Ovary (tissue), 9 donors: Measurements from ENCODE around the gene MPV17L2. TPM values are rescaled to one million over a fixed set of nuclear protein-coding genes. Genes with fewer than 3 reads are reported as not detected.

ENCODE experiments used
- DNase-seq, 5 donors: peaks; one replicate each; pipeline ENCODE4 v3.0.0-alpha.2; 2019 to 2020
- H3K27ac ChIP-seq, 2 donors: fragments of 200-600 bp; one replicate each; pipeline versions ENCODE4 v1.5.1 to v1.8.0; 2019 to 2022
- H3K27me3 ChIP-seq: fragments of 200-600 bp; one replicate; pipeline ENCODE4 v1.8.0; 2022
- H3K36me3 ChIP-seq: fragments of 200-600 bp; sonication (generic); one replicate; pipeline ENCODE4 v1.5.1; 2019
- H3K4me1 ChIP-seq: one replicate; pipeline ENCODE4 v1.8.1; 2013; ENCODE audit warnings: mild to moderate bottlenecking, moderate library complexity; ENCODE audit not compliant: insufficient read depth
- H3K4me3 ChIP-seq: fragments of 200-600 bp; sonication (generic); one replicate; pipeline ENCODE4 v1.5.1; 2017
- H3K9me3 ChIP-seq, 2 donors: fragments of 200-600 bp in 1 of 2; sonication (generic) in 1 of 2; one replicate each; pipeline versions ENCODE4 v1.5.1 to v1.8.1; 2013 to 2019; ENCODE audit warnings: mild to moderate bottlenecking in 1 of 2, moderate library complexity in 1 of 2
- EP300 ChIP-seq: sonication (generic); formaldehyde crosslinking; IDR thresholded peaks from one replicate; pipeline ENCODE4 v1.6.1; 2017; ENCODE audit warnings: antibody characterized with exemption
- POLR2A ChIP-seq: fragments of 450-650 bp; IDR thresholded peaks from one replicate; pipeline ENCODE4 v1.6.1; 2017; ENCODE audit warnings: antibody characterized with exemption, mild to moderate bottlenecking, moderate library complexity
- WGBS, 3 donors: extraction: QIAGEN DNeasy Blood & Tissue Kit in 1 of 3; methylation state at CpG; one replicate each; pipeline versions ENCODE4 v1.1.5 to v1.1.7; 2013 to 2017; 5-methylcytosine and 5-hydroxymethylcytosine counted together
- intact Hi-C, 4 donors: fragments of 100-400 bp; cut with DNase I; formaldehyde crosslinking; loops; one replicate each; pipeline versions ENCODE4 v1.11.0 to v1.15.1; 2022 to 2023
- polyA plus RNA-seq, 2 donors: library from polyadenylated mRNA; stranded (reverse); fragments of 200-250 nt in 1 of 2; fragments of 350-450 nt in 1 of 2; fragmentation: Illumina TruSeq in 1 of 2; extraction: RNeasy Lipid Tissue Mini Kit (QIAGEN cat#74804) in 1 of 2; gene quantifications; one replicate each; pipeline ENCODE4 v1.2.3, GENCODE V29; 2013 to 2014
- total RNA-seq, 7 donors: library from RNA; depleted of rRNA in 2 of 7; stranded (reverse); fragments of >200 nt in 2 of 7; fragmentation: NEBNext Ultra II Directional in 3 of 7; extraction: Animal tissue kit (Norgen Biotek cat#: 25700) in 3 of 7; gene quantifications; one replicate each; pipeline versions ENCODE4 v1.1.0 to v1.2.4, GENCODE V29; 2016 to 2023
- TF ChIP-seq, protein P1 (sequence below), 3 donors: fragments of 450-650 bp in 2 of 3; fragments of 200-600 bp in 1 of 3; IDR thresholded peaks; one replicate each; pipeline versions ENCODE4 v1.5.1 to v1.8.0; 2016 to 2022; ENCODE audit warnings: antibody characterized with exemption in 3 of 3, mild to moderate bottlenecking in 1 of 3
- donor health status: DM: no; HTN: no; CAD: no; lungs with moderate emphysema.
- donor health status: DM: no; HTN: no; CAD: no.
- donor health status: Bipolar disorder and iron deficiency.
- donor health status: DM: yes; HTN: yes; CAD: no.
- donor health status: DM: no; HTN: no; CAD: no.
- donor health status: DM: yes; HTN: yes; CAD: no.

MPV17L2 gene
- total and polyA plus RNA-seq, 9 donors, result 3.5 to 15.2 (median 8.6) TPM

DNA sequence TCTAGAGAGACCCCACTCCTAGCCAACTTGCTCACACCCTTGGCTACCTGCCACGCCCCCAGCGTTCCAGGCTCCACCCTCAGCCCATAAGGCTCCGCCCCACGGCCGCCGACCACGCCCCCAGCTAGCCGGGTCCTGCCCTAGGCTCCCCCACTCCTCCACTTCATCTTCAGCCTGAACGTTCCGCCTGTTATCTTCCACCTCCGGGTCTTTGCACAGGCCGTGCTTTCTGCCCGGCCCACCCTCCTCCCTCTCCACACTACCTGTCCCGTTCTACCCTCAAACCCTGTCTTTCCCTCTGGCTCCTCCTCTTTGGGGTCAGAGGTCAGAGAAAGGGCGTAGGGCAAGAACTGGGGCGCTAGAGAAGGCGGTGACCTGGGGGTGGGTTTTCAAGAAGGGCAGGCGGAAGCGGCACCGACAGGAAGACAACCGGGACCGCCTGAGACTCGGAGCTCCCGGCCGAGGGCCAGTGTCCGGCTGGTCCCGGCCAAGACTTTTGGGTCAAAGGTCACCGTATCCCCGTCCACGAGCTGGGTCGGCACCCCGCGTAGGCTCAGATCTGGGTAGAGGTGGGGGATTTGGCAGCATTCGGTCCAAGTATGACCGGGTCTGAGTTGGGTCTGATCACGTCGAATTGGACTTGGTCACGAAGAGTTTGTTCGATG lies 31.0 kb downstream of the MPV17L2 start:
- TF ChIP-seq POLR2A (no peak), EP300 (no peak)
- TF ChIP-seq, protein P1, sequence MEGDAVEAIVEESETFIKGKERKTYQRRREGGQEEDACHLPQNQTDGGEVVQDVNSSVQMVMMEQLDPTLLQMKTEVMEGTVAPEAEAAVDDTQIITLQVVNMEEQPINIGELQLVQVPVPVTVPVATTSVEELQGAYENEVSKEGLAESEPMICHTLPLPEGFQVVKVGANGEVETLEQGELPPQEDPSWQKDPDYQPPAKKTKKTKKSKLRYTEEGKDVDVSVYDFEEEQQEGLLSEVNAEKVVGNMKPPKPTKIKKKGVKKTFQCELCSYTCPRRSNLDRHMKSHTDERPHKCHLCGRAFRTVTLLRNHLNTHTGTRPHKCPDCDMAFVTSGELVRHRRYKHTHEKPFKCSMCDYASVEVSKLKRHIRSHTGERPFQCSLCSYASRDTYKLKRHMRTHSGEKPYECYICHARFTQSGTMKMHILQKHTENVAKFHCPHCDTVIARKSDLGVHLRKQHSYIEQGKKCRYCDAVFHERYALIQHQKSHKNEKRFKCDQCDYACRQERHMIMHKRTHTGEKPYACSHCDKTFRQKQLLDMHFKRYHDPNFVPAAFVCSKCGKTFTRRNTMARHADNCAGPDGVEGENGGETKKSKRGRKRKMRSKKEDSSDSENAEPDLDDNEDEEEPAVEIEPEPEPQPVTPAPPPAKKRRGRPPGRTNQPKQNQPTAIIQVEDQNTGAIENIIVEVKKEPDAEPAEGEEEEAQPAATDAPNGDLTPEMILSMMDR (IDR thresholded peaks at IDR 0.05), result no peak
- H3K36me3 ChIP-seq, result no peaks in the 10 kb centered on the region
- peak in 4 of 5 donors; percentile 43 to 75 (median 69) for DNase-seq
- peaks cover 4% of the 10 kb centered on the region for H3K27me3 ChIP-seq
- no peaks in the 10 kb centered on the region for H3K9me3 ChIP-seq
- whole genome bisulfite sequencing, 3 donors, result 3 to 4% (median 3%) methylated on average over 39 of the region's 39 CpGs
- peak overlapping the region; percentile 34 for H3K4me3 ChIP-seq
- H3K4me1 ChIP-seq, result peaks cover 6% of the 10 kb centered on the region
- H3K27ac ChIP-seq, result no peak overlapping the region
- intact Hi-C loops, result loop anchor here in 1 of 4 donors (10.0 kb wide), 1 partner anchor 69 kb away; the partner anchor contains the start of gene PIK3R2

DNA sequence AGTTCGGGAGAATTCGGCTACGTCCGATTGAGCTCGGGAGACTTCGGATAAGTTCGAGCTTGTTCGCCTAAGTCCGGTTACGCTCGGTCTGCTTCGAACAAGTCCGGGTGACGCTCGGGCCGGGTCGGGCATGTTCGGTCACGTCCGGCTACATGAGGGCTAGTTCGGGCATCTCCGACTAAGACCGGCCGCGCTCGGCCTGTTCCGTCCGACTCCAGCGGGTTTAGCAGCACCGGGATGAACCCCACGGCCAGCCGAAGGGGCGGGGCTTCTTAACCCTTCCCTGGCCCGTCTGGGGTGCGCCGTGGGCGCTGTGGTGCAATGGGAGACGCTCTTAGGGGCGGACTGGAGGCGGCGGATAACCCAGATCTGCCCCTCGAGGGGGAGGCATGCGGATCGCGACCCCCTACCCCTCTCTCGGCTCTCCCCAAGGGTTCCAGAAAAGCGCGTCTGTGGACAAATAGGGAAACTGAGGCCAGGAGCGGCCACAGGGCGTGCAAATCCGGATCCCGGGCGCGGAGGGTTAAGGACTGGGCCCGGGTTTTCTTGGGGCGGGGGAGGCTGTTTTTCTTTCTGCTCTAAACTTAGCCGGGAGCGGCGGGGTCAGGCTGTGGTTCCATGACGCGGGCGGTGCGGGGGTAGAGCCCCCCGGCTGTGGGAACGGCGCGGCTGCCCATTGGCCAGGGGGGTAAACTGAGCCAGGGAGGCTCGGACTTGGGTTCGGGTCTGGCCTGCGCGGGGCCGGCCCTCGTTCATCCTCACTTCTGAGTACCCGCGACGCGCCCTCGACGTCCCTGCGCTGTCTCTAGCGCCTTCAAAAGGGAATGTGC lies 31.7 kb downstream of the MPV17L2 start:
- intact Hi-C loops, result loop anchor here in 1 of 4 donors (10.0 kb wide), 1 partner anchor 70 kb away; the partner anchor contains the start of gene PIK3R2
- 1 to 2% (median 1%) methylated on average over 69 to 81 of the region's 81 CpGs for WGBS, 3 donors
- peak; percentile 98 to 99 (median 99) for DNase-seq
- H3K4me3 ChIP-seq, result peak overlapping the region; percentile 34
- peaks cover 4% of the 10 kb centered on the region for H3K27me3 ChIP-seq
- no peaks in the 10 kb centered on the region for H3K9me3 ChIP-seq
- H3K27ac ChIP-seq, result peak overlapping the region in 1 of 2 donors; percentile 51
- TF ChIP-seq, protein P1 (IDR thresholded peaks at IDR 0.05), result no peak
- H3K4me1 ChIP-seq, result peaks cover 6% of the 10 kb centered on the region
- no peaks in the 10 kb centered on the region for H3K36me3 ChIP-seq

DNA sequence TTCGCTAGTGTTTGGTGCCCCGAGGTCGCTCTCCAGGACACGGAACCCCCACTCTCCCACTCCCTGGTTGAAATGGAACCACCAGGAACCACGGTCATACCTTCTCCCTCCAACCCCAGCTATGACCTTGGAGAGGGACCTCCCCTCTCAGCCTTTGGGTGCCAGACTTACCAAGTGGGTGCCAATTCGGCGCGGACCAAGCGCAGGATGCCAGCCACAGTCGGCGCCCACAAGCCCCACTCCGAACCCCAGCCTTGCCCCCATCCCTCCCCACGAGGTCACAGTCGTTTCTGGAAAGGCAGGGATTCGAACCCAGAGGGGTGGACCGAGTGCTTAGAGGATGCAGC lies 32.3 kb downstream of the MPV17L2 start:
- H3K9me3 ChIP-seq, result no peaks in the 10 kb centered on the region
- peaks cover 4% of the 10 kb centered on the region for H3K27me3 ChIP-seq
- TF ChIP-seq EP300, result no peak
- TF ChIP-seq, protein P1 (IDR thresholded peaks at IDR 0.05), result no peak
- no peak for TF ChIP-seq POLR2A
- no peak overlapping the region for H3K4me3 ChIP-seq
- peak overlapping the region in 1 of 2 donors; percentile 51 for H3K27ac ChIP-seq
- 6 to 14% (median 7%) methylated on average over 15 to 16 of the region's 16 CpGs for WGBS, 3 donors
- H3K36me3 ChIP-seq, result no peaks in the 10 kb centered on the region
- intact Hi-C loops, result loop anchor here in 1 of 4 donors (10.0 kb wide), 1 partner anchor 71 kb away; the partner anchor contains the start of gene PIK3R2
- H3K4me1 ChIP-seq, result peaks cover 6% of the 10 kb centered on the region
- peak in 1 of 5 donors; percentile 48 for DNase-seq

DNA sequence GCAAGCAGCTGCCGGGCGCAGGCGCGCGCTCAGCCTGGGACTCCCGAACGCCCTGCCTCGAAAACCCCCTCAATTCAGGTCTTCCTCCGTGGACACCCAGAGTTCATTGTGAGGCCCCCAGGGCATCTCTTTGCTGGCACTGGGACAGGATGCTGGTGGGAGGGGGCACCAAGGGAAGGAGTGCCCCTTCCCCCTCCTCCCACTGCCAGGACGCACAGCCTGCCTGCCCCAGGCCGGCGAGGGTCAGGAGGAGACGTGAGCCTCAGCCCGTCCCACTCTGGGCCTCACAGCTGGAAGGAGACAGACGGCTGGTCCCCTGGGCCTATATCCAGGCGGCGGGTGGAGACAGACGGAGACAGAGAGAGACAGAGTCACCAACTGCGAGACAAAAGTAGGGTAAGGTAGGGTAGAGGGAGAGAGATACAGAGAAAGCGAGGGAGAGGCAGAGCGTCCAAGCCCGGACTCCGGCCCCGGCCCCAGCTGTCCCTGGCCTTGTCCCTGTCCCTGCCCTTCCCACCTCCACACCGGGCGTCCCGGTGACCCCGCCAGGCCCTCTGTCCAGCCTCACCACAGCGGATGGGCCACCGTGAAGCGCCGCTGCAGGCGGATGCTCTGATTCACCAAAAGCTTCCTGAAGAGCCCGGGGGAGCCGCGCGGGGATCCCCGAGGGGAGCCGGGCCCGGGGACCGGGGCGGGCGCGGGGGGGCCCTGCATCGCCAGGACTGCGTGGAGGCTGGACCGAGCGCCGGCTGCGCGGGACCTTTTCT lies 32.9 kb downstream of the MPV17L2 start, which contains the start of gene PDE4C:
PDE4C (minus strand) TSS at position 737 of the 767 bp plus-strand sequence; CDS start at position 714, 23 bp downstream.
- Histone ChIP-seq H3K36me3 (no peaks in the 10 kb centered on the region), H3K27ac (peak within 1 kb of the TSS in 1 of 2 donors; percentile 51), H3K4me3 (no peak within 1 kb of the TSS), H3K4me1 (peaks cover 6% of the 10 kb centered on the region), H3K27me3 (peaks cover 4% of the 10 kb centered on the region), H3K9me3 (no peaks in the 10 kb centered on the region)
- intact Hi-C loops, result loop anchor here in 1 of 4 donors (10.0 kb wide), 1 partner anchor 71 kb away; the partner anchor contains the start of gene PIK3R2
- TF ChIP-seq POLR2A (no peak), EP300 (no peak)
- TF ChIP-seq, protein P1 (IDR thresholded peaks at IDR 0.05), result no peak
- WGBS, 3 donors, result 3% methylated on average over 26 to 51 of the region's 51 CpGs
- peak in 3 of 5 donors; percentile 46 to 55 (median 54) for DNase-seq
